Measurements from ENCODE around the gene EXTL2.

Gene EXTL2

DNA sequence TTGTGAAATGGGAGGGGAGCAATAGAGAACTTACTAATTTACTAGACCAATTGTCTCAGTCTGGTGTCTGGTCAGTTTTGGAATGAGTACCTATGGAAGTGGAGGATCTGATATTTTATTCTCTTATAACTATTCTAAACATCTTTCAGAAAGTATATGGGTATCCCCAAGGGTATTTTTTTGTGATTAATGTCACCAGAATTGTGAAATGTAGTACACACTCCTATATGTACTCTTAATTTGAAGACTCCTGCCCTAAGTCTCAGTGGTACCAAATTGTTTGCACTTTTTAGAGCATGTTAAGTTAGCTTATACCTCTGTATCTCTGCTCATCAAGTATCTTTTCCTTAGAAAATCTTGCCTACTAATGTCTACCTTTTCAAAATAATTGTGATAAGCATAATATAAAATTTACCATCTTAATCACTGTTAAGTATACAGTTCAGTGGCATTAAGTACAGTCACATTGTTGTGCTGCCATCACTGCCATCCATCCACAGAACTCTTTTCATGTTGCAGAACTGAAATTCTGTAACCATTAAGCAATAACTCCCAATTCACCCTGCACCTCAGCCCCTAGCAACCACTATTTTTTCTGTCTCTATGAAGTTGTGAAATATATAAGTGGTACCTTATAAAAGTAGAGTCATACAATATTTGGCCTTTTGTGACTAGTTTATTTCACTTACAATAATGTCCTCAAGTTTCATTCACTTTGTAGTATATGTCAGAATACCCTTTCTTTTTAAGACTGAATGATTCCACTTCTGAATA lies 41.7 kb upstream of the EXTL2 start:
- no peak for TF ChIP-seq SIN3A (IDR thresholded peaks at IDR 0.05; ENCODE audit: borderline replicate concordance, insufficient read depth, low read length)
- TF ChIP-seq, protein P1, sequence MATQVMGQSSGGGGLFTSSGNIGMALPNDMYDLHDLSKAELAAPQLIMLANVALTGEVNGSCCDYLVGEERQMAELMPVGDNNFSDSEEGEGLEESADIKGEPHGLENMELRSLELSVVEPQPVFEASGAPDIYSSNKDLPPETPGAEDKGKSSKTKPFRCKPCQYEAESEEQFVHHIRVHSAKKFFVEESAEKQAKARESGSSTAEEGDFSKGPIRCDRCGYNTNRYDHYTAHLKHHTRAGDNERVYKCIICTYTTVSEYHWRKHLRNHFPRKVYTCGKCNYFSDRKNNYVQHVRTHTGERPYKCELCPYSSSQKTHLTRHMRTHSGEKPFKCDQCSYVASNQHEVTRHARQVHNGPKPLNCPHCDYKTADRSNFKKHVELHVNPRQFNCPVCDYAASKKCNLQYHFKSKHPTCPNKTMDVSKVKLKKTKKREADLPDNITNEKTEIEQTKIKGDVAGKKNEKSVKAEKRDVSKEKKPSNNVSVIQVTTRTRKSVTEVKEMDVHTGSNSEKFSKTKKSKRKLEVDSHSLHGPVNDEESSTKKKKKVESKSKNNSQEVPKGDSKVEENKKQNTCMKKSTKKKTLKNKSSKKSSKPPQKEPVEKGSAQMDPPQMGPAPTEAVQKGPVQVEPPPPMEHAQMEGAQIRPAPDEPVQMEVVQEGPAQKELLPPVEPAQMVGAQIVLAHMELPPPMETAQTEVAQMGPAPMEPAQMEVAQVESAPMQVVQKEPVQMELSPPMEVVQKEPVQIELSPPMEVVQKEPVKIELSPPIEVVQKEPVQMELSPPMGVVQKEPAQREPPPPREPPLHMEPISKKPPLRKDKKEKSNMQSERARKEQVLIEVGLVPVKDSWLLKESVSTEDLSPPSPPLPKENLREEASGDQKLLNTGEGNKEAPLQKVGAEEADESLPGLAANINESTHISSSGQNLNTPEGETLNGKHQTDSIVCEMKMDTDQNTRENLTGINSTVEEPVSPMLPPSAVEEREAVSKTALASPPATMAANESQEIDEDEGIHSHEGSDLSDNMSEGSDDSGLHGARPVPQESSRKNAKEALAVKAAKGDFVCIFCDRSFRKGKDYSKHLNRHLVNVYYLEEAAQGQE (IDR thresholded peaks at IDR 0.05; ENCODE audit: insufficient read depth in 1 of 2, low read depth in 2 of 2, low read length in 2 of 2) = no peak
- no peak for TF ChIP-seq FOXP2 (optimal IDR thresholded peaks at IDR 0.05; ENCODE audit: borderline replicate concordance, extremely low read depth, extremely low read length, insufficient read depth)
- no peak for TF ChIP-seq POLR2AphosphoS5 (IDR thresholded peaks at IDR 0.05; ENCODE audit: low read depth, low read length)
- TF ChIP-seq TAF1 (IDR thresholded peaks at IDR 0.05; ENCODE audit: borderline replicate concordance, insufficient read depth, low read length) = no peak

DNA sequence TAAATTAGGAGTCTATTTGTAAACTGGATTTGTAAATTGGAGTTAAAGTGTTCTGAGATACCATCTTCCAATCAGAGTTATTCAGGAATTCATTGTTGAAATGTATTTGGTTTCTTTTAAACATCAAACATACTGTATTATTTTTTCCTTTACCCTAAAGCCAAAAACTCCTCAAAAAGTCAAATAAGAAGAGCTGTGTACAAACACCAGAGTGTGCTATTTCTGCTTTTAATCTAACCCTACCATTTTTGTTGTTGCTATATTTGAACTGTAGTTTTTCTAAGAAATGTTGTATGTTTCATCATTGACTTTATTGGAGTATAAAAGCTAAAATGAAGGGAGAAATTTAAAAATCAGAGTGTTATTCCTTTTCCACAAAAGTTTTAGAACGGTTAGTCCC lies 37.1 kb upstream of the EXTL2 start:
- TF ChIP-seq SIN3A (IDR thresholded peaks at IDR 0.05; ENCODE audit: borderline replicate concordance, insufficient read depth, low read length) = no peak
- TF ChIP-seq TAF1 (IDR thresholded peaks at IDR 0.05; ENCODE audit: borderline replicate concordance, insufficient read depth, low read length) = no peak
- TF ChIP-seq FOXP2 (optimal IDR thresholded peaks at IDR 0.05; ENCODE audit: borderline replicate concordance, extremely low read depth, extremely low read length, insufficient read depth) = no peak
- TF ChIP-seq, protein P1 (IDR thresholded peaks at IDR 0.05; ENCODE audit: insufficient read depth in 1 of 2, low read depth in 2 of 2, low read length in 2 of 2) = no peak
- TF ChIP-seq POLR2AphosphoS5 (IDR thresholded peaks at IDR 0.05; ENCODE audit: low read depth, low read length) = no peak

DNA sequence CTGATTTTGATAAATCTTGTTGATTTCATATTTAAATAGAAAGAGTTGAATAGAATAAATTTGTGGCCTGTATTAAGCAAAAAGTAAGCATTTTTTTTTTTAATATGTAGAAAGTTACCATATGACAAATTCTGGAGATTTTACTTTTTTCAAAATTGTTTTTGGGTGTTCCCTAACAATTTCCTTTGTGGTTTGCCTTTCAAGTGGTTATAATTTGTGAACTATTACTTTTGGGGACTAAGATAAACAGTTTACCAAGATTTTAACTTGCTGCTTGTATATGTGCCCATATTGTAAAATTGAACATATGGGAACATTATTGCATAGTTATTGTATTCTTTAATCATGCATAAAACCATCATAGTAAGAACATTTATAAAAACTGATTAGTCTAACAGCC lies 35.9 kb upstream of the EXTL2 start:
- TF ChIP-seq POLR2AphosphoS5 (IDR thresholded peaks at IDR 0.05; ENCODE audit: low read depth, low read length) = no peak
- TF ChIP-seq TAF1 (IDR thresholded peaks at IDR 0.05; ENCODE audit: borderline replicate concordance, insufficient read depth, low read length) = no peak

- no peak for TF ChIP-seq TAF1 (IDR thresholded peaks at IDR 0.05; ENCODE audit: borderline replicate concordance, insufficient read depth, low read length)
- no peak for TF ChIP-seq SIN3A (IDR thresholded peaks at IDR 0.05; ENCODE audit: borderline replicate concordance, insufficient read depth, low read length)
- TF ChIP-seq, protein P1 (IDR thresholded peaks at IDR 0.05; ENCODE audit: insufficient read depth in 1 of 2, low read depth in 2 of 2, low read length in 2 of 2) = no peak
- no peak for TF ChIP-seq FOXP2 (optimal IDR thresholded peaks at IDR 0.05; ENCODE audit: borderline replicate concordance, extremely low read depth, extremely low read length, insufficient read depth)
- no peak for TF ChIP-seq POLR2AphosphoS5 (IDR thresholded peaks at IDR 0.05; ENCODE audit: low read depth, low read length)
These were observed 33.5 kb upstream of the EXTL2 start for GRCh38 chr1:100928128-100928527.

GRCh38 chr1:100927276-100927675 lies 32.6 kb upstream of the EXTL2 start:
- TF ChIP-seq SIN3A (IDR thresholded peaks at IDR 0.05; ENCODE audit: borderline replicate concordance, insufficient read depth, low read length) = no peak
- no peak for TF ChIP-seq FOXP2 (optimal IDR thresholded peaks at IDR 0.05; ENCODE audit: borderline replicate concordance, extremely low read depth, extremely low read length, insufficient read depth)
- TF ChIP-seq, protein P1 (IDR thresholded peaks at IDR 0.05; ENCODE audit: insufficient read depth in 1 of 2, low read depth in 2 of 2, low read length in 2 of 2) = no peak
- TF ChIP-seq TAF1 (IDR thresholded peaks at IDR 0.05; ENCODE audit: borderline replicate concordance, insufficient read depth, low read length) = no peak
- no peak for TF ChIP-seq POLR2AphosphoS5 (IDR thresholded peaks at IDR 0.05; ENCODE audit: low read depth, low read length)
